T follicular helper cell (primary cell): ENCODE measurements around the gene FOXE1.
A peak's percentile ranks its signal among the peaks of the same experiment; 100 is the strongest.

Experiments used
- DNase-seq: peaks from one replicate; pipeline ENCODE4 v3.0.0-alpha.2; 2020; ENCODE audit warnings: low read depth

Gene FOXE1

DNA sequence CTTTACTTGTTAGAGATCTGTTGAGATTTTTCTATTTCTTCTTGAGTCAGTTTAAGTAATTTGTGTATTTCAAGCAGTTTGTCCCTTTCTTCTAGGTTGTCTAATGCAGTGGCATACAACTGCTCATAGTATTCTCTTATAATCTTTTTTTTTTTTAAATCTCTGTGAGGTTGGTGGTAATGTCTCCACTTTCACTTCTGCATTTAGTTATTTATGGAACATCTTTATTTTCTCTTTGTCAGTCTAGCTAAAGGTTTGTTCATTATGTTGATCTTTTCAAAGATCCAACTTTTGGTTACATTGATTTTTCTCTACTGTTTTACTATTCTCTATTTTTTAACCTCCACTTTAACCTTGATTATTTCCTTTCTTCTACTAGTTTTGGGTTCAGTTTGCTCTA lies 13.8 kb downstream of the FOXE1 start:
- DNase-seq: no peak

DNA sequence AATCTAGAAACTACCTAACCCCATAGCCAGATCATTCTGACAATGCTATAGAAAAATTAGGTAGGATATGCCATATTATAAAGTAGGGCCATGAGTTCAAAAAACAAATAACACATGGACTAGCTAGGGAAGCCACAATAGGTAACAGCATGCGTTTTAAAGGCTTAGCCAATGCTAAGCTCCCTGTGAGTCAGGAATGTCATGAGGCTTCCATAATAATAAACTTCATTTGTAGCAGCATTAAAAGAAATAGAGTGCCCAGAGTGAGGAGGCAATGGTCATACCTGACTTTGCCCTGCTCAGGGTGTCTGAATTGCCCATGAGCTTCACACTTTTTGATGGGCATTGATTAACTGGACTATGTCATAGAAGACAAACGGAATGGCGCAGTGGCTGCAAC lies 15.8 kb downstream of the FOXE1 start:
- DNase-seq: no peak

DNA sequence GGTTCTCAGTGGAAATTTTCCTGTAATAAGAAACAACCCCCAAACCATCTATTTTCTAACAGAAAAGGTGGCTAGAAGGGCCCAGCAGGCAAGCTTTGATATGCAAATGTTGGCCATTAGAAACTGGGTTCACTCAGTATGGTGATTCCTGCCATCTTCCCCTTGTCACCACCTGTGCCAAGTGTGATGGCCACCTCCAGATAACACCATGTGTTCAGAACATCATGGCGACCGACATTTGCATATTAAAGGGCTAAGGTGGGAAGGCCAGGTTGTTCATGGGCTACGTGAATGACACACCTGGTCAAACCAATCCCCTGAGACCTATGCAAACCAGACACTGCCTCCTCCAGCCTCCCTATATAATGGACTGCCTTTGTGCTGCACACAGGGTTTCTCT lies 20.4 kb downstream of the FOXE1 start:
- DNase-seq: no peak

DNA sequence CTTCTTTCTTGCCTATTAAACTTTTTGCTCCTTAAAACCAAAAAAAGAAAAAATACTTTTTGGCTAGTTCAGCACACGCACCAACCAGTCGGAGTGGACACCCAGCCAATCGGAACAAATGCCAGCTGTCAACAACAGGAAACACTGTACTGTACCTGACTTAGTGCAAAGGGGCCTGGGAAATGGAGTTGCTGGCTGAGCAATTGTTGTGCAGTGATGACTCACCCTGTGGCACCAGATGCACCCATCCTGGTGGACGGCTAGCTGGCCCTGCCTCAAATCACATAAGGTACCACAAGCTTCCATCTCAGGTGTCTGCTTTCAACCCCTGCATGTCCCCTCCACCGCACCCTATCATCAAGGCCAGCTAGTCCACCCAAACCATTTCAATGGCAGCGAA lies 20.9 kb downstream of the FOXE1 start:
- no peak for DNase-seq

DNA sequence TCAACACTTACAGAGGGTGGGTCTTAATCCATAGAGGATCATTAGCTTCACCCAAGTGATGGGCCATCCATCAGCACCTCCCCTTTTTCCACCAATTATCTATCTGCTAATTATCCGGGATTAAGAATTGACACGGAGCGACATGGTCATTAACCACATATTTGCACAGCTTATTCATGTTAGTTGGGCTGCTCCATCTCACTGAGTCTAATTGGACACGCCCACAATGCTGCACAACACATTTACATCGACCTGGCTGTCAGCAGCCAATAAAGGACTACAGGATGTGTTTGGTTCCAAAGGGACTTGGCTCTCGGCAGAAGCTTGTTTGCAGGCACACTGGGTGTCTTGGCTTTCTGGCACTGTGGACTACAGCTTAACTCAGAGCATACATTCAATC lies 21.6 kb downstream of the FOXE1 start:
- no peak for DNase-seq

DNA sequence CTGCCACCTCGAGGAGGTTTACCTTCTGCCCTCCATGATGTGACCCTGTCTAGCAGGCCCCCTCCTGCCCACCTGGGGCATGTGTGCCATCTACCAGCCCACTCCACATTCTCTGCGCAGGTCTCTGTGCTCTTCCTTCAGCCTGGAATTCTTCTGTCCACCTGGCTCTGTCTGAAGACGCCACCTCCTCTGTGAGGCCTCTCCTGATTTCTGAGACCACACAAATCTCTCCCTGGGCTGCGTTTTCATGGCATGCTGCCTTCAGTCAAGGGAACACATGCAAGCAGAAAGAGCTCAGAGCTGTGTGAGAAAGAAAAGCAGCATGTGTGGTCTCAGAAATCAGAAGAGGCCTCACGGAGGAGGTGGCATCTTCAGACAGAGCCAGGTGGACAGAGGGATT lies 22.1 kb downstream of the FOXE1 start:
- no peak for DNase-seq

DNA sequence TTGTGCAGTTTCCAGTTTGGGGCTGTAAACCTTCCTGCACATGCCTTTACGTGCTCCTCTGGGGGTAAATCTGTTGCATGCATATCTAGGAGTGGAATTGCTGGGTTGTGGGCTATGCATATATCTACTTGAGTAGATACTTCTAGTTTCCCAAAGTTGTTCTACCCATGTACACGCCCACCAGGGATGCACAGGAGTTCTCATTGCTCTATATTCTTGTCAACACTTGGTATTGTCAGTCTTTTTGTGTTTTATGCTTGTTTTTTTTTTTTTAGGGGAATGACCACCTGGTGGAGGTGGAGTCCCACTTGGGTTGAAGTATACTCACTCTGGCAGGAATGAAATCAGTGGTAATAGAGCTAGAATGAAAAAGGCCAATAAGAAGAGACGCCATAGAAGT lies 23.0 kb downstream of the FOXE1 start:
- DNase-seq: no peak

DNA sequence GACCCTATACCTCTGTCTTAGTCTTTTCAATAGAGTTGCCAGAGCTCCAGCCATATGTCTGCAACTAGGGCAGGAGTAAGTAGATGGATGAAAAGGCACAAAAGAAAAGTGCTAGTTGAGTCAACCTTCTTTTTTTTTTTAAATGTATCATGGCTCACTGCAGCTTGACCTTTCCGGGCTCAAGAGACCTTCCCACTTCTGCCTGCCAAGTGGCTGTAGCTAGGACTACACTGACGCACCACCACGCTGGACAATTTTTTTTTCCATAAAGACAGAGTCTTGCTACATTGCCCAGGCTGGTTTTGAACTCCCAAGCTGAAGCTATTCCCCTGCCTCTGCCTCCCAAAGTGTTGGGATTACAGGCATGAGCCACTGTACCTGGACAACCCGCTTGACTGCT lies 27.3 kb downstream of the FOXE1 start:
- no peak for DNase-seq

DNA sequence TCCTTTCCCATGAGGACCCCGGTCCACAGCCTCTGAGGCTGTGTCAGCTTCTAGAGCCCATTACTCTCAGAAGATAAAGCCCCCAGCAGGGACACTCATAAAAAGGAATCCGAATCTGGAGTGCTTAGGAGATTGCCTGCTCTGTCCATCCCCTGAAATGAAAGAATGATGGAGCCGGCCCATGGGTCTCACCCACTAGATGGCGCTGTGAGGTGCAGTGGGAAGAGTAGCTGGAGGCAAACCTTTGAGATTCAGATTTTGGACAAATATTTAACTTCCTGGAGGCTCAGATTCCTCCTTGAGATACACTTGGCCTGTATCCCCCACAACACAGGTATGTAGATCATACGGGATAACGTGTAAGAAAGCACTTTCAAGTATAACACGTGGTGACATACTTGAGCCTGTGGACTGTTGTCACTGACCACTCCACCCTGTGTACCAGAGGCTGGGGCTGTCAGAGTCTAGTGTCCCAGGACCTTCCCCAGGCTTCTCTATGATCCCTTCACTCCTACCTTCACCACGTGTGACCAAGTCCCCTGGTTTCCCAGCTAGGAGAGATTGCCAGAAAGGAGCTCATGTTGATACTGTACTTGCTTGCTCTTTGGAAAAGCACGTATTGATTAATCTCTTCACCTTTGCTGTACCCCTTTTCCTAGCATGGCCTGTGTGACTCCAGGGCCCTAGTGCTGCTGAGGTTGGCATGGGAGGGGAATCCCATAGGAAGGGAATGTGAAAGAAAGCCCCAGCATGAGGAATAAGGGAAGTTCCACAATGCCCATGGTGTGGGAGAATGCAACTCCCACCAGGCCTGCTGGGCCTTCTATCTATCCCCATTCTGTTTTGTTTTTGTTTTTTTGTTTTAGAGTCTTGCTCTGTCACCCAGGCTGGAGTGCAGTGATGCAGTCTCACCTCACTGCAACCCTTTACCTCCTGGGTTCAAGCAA lies 37.2 kb downstream of the FOXE1 start:
- peak; percentile 53 for DNase-seq

DNA sequence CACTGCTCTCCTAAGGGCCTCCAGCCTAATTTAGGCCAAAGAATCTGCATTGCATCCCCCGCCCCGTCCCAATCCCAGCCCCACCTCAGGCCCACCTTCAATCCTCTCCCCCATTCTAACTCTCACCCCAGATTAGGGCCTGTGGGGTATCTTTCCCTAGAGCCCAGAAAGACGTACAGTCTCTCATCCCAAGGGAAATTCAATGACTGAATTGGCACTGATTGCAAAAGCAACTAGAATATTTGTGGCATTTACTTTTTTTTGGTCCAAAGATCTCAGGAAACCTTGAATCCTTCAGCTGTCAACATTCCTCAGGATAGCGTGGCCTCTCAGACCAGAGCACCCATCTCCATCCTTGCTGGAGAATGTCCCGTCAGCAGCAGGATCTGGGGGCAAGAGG lies 38.7 kb downstream of the FOXE1 start:
- DNase-seq: no peak

DNA sequence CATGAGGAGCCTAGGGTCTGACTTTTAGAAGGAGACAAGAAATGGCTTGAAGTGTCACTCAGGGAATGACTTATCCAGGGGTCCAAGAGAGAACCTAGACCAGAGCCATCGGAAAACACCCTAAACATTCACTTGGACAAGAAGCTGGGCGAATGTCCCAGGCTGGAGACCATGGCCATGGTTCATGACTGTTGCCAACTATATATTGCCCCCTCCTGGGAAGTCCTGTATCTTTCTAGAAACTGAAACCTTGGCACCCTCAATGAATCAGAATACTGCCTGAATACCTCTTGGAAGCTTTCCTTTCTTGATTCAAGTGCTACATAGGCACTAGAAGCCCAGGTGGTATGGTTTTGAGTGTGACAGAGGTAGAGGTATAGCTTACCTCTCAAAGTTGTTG lies 39.4 kb downstream of the FOXE1 start:
- DNase-seq: no peak

DNA sequence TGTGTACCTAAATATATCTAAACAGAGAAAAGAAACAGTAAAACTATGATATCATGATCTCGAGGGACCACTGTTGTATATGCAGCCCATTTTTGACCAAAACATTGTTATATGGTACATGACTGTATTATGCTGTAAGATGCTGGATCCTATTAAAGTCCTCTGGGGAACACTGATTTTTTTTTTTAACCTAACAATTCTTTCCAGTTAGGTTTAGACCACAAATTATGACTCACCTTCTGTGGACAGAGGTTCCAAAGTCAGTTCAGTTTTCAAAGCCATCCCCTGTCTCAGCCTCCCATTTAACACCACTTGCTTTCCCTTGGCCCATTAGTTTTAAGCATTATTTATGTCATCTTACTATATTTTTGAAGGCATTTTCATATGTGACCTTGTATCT lies 42.2 kb downstream of the FOXE1 start:
- DNase-seq: no peak

DNA sequence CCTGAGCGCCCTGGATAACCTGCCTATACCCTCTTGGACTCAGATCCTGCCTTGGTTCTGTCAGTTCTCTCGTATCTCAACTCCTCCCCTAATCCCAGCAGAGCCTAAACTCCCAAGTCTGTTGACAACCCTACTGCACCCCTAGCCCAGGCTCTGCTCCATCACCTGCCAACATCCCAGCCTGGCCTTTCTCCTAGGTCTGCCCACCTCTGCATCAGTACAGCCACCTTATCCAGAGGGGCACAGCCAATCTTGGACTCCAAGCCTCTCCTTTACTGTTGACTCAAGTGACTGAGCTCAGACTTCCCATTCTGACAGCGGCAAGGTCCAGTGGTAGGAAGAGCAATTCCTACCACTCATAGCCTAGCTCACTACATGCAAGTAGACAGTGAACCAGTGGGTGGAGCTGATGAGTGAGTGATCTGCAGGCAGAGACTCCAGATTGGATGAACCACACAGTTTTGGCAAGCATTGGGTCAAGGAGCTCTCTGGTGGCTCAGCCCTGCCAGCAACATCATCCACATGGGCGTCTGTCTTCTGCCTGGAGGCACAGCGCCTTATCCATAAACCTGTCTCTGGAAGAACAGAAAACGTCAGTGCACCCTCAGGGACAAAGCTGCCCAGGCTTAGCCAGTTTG lies 42.8 kb downstream of the FOXE1 start:
- no peak for DNase-seq

DNA sequence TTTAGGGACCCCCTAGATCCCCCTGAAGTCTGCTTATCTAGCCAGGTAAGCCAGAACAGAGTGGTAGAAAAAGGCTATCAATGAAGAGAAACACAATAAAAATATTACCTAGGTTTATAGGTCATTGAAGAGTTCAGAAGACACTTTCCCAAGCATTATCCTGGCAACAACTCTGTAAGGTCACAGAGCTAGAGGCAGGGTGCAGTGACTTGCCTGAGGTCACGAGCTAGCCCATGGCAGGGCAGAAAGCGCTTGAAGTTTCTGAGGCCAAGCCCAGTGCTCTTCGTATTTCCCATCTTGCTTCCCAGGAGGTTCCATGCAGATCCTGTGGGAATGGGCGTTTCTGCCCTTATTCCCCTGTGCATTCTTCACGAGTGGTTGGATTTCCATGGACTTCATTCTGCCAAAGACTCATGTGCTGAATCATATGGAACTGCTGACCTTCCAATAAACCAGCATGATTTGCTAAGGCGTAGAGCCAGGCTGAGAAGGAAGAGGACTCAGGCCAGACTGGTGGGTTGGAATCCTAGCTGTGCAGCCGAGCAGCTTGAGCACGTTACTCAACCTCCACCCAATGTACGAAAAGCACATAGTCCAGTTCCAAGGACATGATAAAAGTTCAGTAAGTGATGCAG lies 47.2 kb downstream of the FOXE1 start:
- DNase-seq: no peak

DNA sequence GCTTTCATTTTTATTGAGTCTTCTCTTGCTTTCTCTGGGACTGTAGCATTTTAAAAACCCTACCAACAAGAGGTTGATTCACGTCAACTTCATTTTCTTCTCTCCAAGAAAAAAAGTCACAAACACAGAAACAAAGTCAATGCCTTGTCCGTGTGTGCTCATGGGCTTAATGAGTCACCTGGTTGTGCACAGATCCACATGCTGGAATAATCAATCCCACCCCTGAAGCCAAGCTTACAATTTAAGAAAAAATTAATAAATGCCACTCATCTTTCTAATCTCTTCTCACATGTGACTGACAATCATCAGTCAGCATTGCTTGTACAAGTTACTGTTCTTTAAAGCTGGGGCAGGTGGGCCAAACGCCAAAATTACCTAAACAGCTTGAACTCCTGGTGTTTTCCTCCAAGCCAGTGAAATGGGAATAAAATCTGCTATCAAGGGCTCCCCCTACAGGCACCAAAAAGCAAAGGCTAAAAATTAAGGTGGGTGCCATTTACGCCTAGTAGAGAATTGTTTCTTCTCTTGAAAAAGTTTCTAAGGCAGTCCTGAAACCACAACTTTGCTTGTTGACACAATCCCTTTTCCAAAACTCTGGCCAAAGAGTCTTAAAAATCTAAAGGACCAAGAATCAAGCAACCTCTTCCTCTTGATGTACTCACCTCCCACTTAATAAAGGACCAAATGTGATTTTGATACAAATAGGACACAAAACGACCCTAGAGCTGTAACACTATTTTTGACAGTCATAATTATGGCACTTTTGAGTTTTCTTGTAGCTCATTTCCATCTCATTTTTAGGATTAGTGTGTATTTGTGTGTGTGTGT lies 47.9 kb downstream of the FOXE1 start:
- DNase-seq: no peak

DNA sequence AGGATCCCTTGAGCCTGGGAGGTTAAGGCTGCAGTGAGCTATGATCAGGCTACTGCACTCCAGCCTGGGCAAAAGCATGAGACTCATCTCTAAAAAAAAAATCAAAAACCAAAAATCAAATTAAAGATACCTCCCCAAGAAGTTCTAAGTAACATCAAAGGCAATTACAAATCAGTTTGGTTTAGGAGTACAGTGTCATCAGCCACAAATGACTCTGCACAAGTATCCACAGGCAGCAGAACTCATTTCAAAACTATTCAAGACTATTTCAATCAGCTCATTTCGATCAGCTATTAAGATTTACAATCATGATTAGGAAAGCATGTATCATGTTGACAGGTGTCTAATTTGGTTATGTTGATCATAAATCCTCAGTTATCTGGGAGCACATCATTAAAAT lies 50.2 kb downstream of the FOXE1 start:
- no peak for DNase-seq

DNA sequence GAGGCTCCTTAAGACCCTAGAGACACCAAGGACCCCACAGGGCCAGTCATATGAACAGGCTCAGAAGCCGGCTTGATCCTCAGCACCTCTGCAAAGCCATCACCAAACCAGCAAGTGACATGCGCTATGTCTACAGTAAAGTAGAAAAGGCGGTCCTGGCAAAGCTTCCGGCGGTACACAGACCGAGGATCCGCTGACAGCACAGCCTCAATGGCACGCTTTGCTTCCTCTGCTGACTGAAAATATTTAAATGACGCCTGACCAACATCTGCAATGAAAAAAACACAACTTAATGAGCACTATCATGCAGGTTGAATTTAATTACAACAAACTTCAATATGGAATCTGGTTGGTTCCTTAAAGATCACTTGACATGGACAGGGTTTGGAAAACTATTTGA lies 51.7 kb downstream of the FOXE1 start:
- peak; percentile 47 for DNase-seq

DNA sequence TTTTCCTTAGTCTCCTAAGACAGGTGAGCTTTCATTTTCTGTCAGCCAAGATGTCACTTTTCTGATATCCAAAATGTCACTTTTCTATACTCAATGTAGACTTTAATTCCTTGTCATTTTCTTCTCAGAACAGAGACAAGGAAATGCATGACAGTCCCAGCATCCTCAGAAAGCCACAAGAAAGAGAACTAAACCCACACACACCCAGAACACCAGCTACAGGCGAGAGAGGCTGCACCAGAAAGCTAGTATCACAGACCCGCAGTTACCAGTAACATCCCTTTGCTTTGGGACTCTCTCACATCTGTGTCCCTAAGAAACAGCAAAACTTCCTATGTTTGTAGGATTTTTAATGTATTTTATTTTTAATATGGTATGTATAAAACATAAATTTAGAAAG lies 52.2 kb downstream of the FOXE1 start:
- peak; percentile 57 for DNase-seq
